ENCODE measurements around the gene WDR62.
"Not testable (repeated sequence)": the region's sequence is repeated elsewhere in the genome, so short reads cannot be mapped to it uniquely, and the experiment has no call there.

The WDR62 gene

DNA sequence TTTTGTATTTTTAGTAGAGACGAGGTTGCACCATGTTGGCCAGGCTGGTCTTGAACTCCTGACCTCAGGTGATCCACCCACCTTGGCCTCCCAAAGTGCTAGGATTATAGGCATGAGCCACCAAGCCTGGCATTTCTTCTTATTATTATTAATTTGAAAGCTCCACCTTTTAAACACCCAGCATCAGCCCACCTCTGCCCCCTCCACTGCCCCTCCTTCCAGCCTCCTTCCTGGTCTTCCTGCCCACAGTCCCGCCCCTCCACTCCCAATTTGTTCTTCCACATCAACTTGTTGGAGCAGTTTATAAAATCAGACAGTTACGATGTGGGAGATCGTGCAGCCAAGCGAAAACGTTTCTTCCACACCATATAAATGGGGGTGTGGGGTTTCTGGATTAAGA is 14.2 kb upstream of the WDR62 start:
- DNase-seq = no peak

DNA sequence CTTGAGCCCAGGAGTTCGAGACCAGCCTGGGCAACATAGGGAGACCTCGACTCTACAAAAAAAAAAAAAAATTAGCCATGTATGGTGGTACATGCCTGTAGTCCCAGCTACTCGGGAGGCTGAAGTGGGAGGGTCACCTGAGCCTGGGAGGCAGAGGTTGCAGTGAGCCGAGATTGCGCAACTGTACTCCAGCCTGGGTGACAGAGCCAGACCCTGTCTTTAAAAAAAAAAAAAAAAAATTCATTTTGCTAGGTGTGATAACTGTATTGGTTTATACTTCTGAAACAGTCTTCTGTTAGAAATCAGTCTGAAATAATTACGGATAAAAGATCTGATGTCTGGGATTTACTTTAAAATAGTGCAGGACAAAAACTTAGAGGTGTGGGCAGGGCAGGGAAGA is 13.6 kb upstream of the WDR62 start:
- H3K27ac ChIP-seq (ENCODE audit: insufficient read depth, low read length, poor library complexity, severe bottlenecking); H3K4me1 ChIP-seq (ENCODE audit: control insufficient read depth, insufficient read depth, low read length, poor library complexity, severe bottlenecking); H3K36me3 ChIP-seq (ENCODE audit: control insufficient read depth, insufficient read depth, low read length); H3K4me3 ChIP-seq (ENCODE audit: insufficient read depth, low read depth, low read length, poor library complexity, severe bottlenecking); H3K27me3 ChIP-seq (replicated peaks; ENCODE audit: control insufficient read depth, insufficient read depth, low read length, poor library complexity, severe bottlenecking); DNase-seq; H3K9me3 ChIP-seq (ENCODE audit: control insufficient read depth, low read length): not testable (repeated sequence)

More for the DNA sequence above, 14.2 kb upstream of the WDR62 start:
- Histone ChIP-seq H3K4me1 (ENCODE audit: control insufficient read depth, insufficient read depth, low read length, poor library complexity, severe bottlenecking) (peaks cover 6% of the 10 kb centered on the region), H3K4me3 (ENCODE audit: insufficient read depth, low read depth, low read length, poor library complexity, severe bottlenecking) (no peak overlapping the region), H3K36me3 (ENCODE audit: control insufficient read depth, insufficient read depth, low read length) (no peaks in the 10 kb centered on the region), H3K9me3 (ENCODE audit: control insufficient read depth, low read length) (no peaks in the 10 kb centered on the region), H3K27ac (ENCODE audit: insufficient read depth, low read length, poor library complexity, severe bottlenecking) (no peak overlapping the region), H3K27me3 (replicated peaks; ENCODE audit: control insufficient read depth, insufficient read depth, low read length, poor library complexity, severe bottlenecking) (no peaks in the 10 kb centered on the region)

- Histone ChIP-seq H3K27me3 (replicated peaks; ENCODE audit: control insufficient read depth, insufficient read depth, low read length, poor library complexity, severe bottlenecking) (no peaks in the 10 kb centered on the region), H3K9me3 (ENCODE audit: control insufficient read depth, low read length) (no peaks in the 10 kb centered on the region), H3K36me3 (ENCODE audit: control insufficient read depth, insufficient read depth, low read length) (no peaks in the 10 kb centered on the region), H3K27ac (ENCODE audit: insufficient read depth, low read length, poor library complexity, severe bottlenecking) (no peak overlapping the region), H3K4me1 (ENCODE audit: control insufficient read depth, insufficient read depth, low read length, poor library complexity, severe bottlenecking) (peaks cover 2% of the 10 kb centered on the region), H3K4me3 (ENCODE audit: insufficient read depth, low read depth, low read length, poor library complexity, severe bottlenecking) (no peak overlapping the region)
- no peak for DNase-seq
Observed at GRCh38 chr19:36041831-36042230, 12.9 kb upstream of the WDR62 start.

- Histone ChIP-seq H3K4me1 (ENCODE audit: control insufficient read depth, insufficient read depth, low read length, poor library complexity, severe bottlenecking) (no peaks in the 10 kb centered on the region), H3K9me3 (ENCODE audit: control insufficient read depth, low read length) (no peaks in the 10 kb centered on the region), H3K36me3 (ENCODE audit: control insufficient read depth, insufficient read depth, low read length) (no peaks in the 10 kb centered on the region), H3K27me3 (replicated peaks; ENCODE audit: control insufficient read depth, insufficient read depth, low read length, poor library complexity, severe bottlenecking) (no peaks in the 10 kb centered on the region), H3K27ac (ENCODE audit: insufficient read depth, low read length, poor library complexity, severe bottlenecking) (no peak overlapping the region), H3K4me3 (ENCODE audit: insufficient read depth, low read depth, low read length, poor library complexity, severe bottlenecking) (no peak overlapping the region)
- no peak for DNase-seq
Observed at GRCh38 chr19:36043952-36044351, 10.7 kb upstream of the WDR62 start.

GRCh38 chr19:36046443-36047050 is 8.2 kb upstream of the WDR62 start:
- Histone ChIP-seq H3K27me3 (replicated peaks; ENCODE audit: control insufficient read depth, insufficient read depth, low read length, poor library complexity, severe bottlenecking) (no peaks in the 10 kb centered on the region), H3K27ac (ENCODE audit: insufficient read depth, low read length, poor library complexity, severe bottlenecking) (no peak overlapping the region), H3K36me3 (ENCODE audit: control insufficient read depth, insufficient read depth, low read length) (no peaks in the 10 kb centered on the region), H3K4me3 (ENCODE audit: insufficient read depth, low read depth, low read length, poor library complexity, severe bottlenecking) (no peak overlapping the region), H3K9me3 (ENCODE audit: control insufficient read depth, low read length) (no peaks in the 10 kb centered on the region), H3K4me1 (ENCODE audit: control insufficient read depth, insufficient read depth, low read length, poor library complexity, severe bottlenecking) (no peaks in the 10 kb centered on the region)
- no peak for DNase-seq

DNA sequence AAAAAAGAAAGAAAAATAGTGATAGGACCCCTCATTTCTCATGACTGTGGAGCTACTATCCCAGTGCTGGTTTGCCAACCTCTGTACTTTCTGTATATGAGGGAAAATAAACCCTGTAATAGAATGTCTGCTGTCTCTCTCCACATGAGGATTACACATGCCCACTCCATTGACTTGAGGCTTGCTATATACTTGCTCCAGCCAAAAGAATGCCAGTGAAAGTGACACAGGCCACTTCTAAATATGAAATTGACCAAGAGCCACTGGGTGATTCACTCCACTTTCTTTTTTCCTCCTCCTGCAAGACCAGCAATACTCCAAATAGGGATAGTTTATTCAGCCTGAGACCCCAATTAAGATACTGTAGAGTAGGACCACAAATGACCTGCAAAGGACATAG is 6.9 kb upstream of the WDR62 start:
- Histone ChIP-seq H3K4me1 (ENCODE audit: control insufficient read depth, insufficient read depth, low read length, poor library complexity, severe bottlenecking) (no peaks in the 10 kb centered on the region), H3K9me3 (ENCODE audit: control insufficient read depth, low read length) (no peaks in the 10 kb centered on the region), H3K27me3 (replicated peaks; ENCODE audit: control insufficient read depth, insufficient read depth, low read length, poor library complexity, severe bottlenecking) (no peaks in the 10 kb centered on the region), H3K27ac (ENCODE audit: insufficient read depth, low read length, poor library complexity, severe bottlenecking) (no peak overlapping the region), H3K4me3 (ENCODE audit: insufficient read depth, low read depth, low read length, poor library complexity, severe bottlenecking) (no peak overlapping the region), H3K36me3 (ENCODE audit: control insufficient read depth, insufficient read depth, low read length) (no peaks in the 10 kb centered on the region)
- no peak for DNase-seq

DNA sequence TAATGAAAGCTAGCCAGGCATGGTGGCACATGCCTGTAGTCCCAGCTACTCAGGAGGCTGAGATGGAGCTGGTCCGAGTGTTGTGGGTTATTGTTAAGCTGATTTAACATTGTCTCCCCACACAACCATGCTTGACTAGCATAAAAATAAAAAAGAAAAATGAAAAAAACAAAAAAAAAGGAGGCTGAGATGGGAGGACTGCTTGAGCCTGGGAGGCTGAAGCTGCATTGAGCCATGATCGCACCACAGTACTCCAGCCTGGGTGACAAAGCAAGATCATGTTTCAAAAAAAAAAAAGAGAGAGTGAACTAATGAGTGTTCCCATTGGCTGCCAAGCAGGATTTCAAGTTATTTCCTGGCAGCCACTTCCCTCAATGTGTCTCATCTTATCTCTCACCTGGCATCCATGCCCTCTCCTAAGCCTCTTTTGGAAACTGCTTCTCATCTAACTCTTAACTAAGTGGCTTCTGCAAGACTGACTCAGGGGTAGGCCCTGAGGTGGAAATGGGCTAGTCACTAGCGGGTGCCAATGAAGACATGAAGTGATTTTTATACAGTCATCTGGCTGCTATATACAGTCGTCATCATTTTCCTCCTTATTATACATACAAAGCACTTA is 5.5 kb upstream of the WDR62 start:
- Histone ChIP-seq H3K9me3 (ENCODE audit: control insufficient read depth, low read length) (no peaks in the 10 kb centered on the region), H3K27me3 (replicated peaks; ENCODE audit: control insufficient read depth, insufficient read depth, low read length, poor library complexity, severe bottlenecking) (no peaks in the 10 kb centered on the region), H3K36me3 (ENCODE audit: control insufficient read depth, insufficient read depth, low read length) (no peaks in the 10 kb centered on the region), H3K27ac (ENCODE audit: insufficient read depth, low read length, poor library complexity, severe bottlenecking) (no peak overlapping the region), H3K4me3 (ENCODE audit: insufficient read depth, low read depth, low read length, poor library complexity, severe bottlenecking) (no peak overlapping the region), H3K4me1 (ENCODE audit: control insufficient read depth, insufficient read depth, low read length, poor library complexity, severe bottlenecking) (no peaks in the 10 kb centered on the region)
- no peak for DNase-seq

GRCh38 chr19:36051236-36051635 is 3.5 kb upstream of the WDR62 start:
- H3K4me3 ChIP-seq (ENCODE audit: insufficient read depth, low read depth, low read length, poor library complexity, severe bottlenecking) = no peak overlapping the region
- no peaks in the 10 kb centered on the region for H3K9me3 ChIP-seq (ENCODE audit: control insufficient read depth, low read length)
- H3K4me1 ChIP-seq (ENCODE audit: control insufficient read depth, insufficient read depth, low read length, poor library complexity, severe bottlenecking) = peaks cover 4% of the 10 kb centered on the region
- no peak for DNase-seq
- no peaks in the 10 kb centered on the region for H3K27me3 ChIP-seq (replicated peaks; ENCODE audit: control insufficient read depth, insufficient read depth, low read length, poor library complexity, severe bottlenecking)
- H3K27ac ChIP-seq (ENCODE audit: insufficient read depth, low read length, poor library complexity, severe bottlenecking) = no peak overlapping the region
- H3K36me3 ChIP-seq (ENCODE audit: control insufficient read depth, insufficient read depth, low read length) = no peaks in the 10 kb centered on the region

DNA sequence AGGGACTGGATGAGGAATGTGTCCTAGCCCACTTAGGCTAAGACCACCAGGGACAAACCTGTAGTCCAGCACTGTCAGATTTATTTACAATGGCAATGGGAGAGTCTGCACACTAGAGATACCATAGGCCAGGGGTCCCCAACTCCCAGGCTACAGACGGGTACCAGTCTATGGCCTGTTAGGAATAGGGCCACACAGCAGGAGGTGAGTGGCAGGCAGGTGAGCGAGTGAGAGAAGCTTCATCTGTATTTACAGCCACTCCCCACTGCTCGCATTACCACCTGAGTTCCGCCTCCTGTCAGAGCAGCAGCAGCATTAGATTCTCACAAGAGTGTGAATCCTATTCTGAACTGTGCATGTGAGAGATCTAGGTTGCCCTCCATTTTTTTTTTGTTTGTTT is 3.1 kb upstream of the WDR62 start:
- Histone ChIP-seq H3K9me3 (ENCODE audit: control insufficient read depth, low read length) (no peaks in the 10 kb centered on the region), H3K4me1 (ENCODE audit: control insufficient read depth, insufficient read depth, low read length, poor library complexity, severe bottlenecking) (peaks cover 4% of the 10 kb centered on the region), H3K27me3 (replicated peaks; ENCODE audit: control insufficient read depth, insufficient read depth, low read length, poor library complexity, severe bottlenecking) (no peaks in the 10 kb centered on the region), H3K4me3 (ENCODE audit: insufficient read depth, low read depth, low read length, poor library complexity, severe bottlenecking) (no peak overlapping the region), H3K27ac (ENCODE audit: insufficient read depth, low read length, poor library complexity, severe bottlenecking) (no peak overlapping the region), H3K36me3 (ENCODE audit: control insufficient read depth, insufficient read depth, low read length) (no peaks in the 10 kb centered on the region)
- DNase-seq = no peak

- H3K9me3 ChIP-seq (ENCODE audit: control insufficient read depth, low read length) = no peaks in the 10 kb centered on the region
- H3K4me3 ChIP-seq (ENCODE audit: insufficient read depth, low read depth, low read length, poor library complexity, severe bottlenecking) = peak within 1 kb of the TSS; percentile 81
- H3K36me3 ChIP-seq (ENCODE audit: control insufficient read depth, insufficient read depth, low read length) = no peaks in the 10 kb centered on the region
- peak within 1 kb of the TSS; percentile 79 for H3K27ac ChIP-seq (ENCODE audit: insufficient read depth, low read length, poor library complexity, severe bottlenecking)
- no peaks in the 10 kb centered on the region for H3K27me3 ChIP-seq (replicated peaks; ENCODE audit: control insufficient read depth, insufficient read depth, low read length, poor library complexity, severe bottlenecking)
- peak; percentile 99 to 100 (median 100) for DNase-seq
- H3K4me1 ChIP-seq (ENCODE audit: control insufficient read depth, insufficient read depth, low read length, poor library complexity, severe bottlenecking) = peaks cover 4% of the 10 kb centered on the region
Observed at GRCh38 chr19:36054119-36054732, 471 bp upstream of the WDR62 start, which contains the start of gene THAP8. TSS of gene THAP8 (minus strand) at chr19:36054285. CDS start at chr19:36054217, 68 bp downstream.
